GM12874 (cell line): ENCODE measurements around the gene CDYL2.

ENCODE experiments used
- CTCF ChIP-seq: IDR thresholded peaks from 2 replicates; pipeline ENCODE4 v1.5.1; 2011; ENCODE audit warnings: low read depth, mild to moderate bottlenecking, control low read depth, low read length, moderate library complexity; ENCODE audit not compliant: insufficient read depth

Gene CDYL2

GRCh38 chr16:80612461-80613017 is 191.9 kb downstream of the CDYL2 start:
- TF ChIP-seq CTCF: no peak

GRCh38 chr16:80611930-80612327 is 192.5 kb downstream of the CDYL2 start:
- TF ChIP-seq CTCF: no peak

GRCh38 chr16:80611171-80611929 is 193.0 kb downstream of the CDYL2 start:
- no peak for TF ChIP-seq CTCF

GRCh38 chr16:80610481-80611156 is 193.8 kb downstream of the CDYL2 start:
- no peak for TF ChIP-seq CTCF

GRCh38 chr16:80608946-80609345 is 195.5 kb downstream of the CDYL2 start:
- TF ChIP-seq CTCF: no peak

- no peak for TF ChIP-seq CTCF
Observed at GRCh38 chr16:80607204-80607603, 197.2 kb downstream of the CDYL2 start.

- TF ChIP-seq CTCF: no peak
Observed at GRCh38 chr16:80606221-80606766, 198.1 kb downstream of the CDYL2 start.
